HG03571 (cell line): ENCODE measurements around the gene ACTR1B.
"Not testable (repeated sequence)": the region's sequence is repeated elsewhere in the genome, so short reads cannot be mapped to it uniquely, and the experiment has no call there.

Source experiments
- ATAC-seq: cut with Tn5 transposase; IDR thresholded peaks from one replicate; pipeline ENCODE4 v1.9.1; 2021; ENCODE audit not compliant: unreplicated experiment

The ACTR1B gene

GRCh38 chr2:97691166-97691565 lies 27.3 kb upstream of the ACTR1B start:
- no peak for ATAC-seq

GRCh38 chr2:97688062-97688827 lies 24.4 kb upstream of the ACTR1B start:
- ATAC-seq = no peak

- ATAC-seq = not testable (repeated sequence)
Observed at GRCh38 chr2:97687235-97687634, 23.4 kb upstream of the ACTR1B start.

GRCh38 chr2:97678298-97678697 lies 14.5 kb upstream of the ACTR1B start:
- no peak for ATAC-seq

- no peak for ATAC-seq
Observed at GRCh38 chr2:97677480-97677879, 13.6 kb upstream of the ACTR1B start.

GRCh38 chr2:97676620-97677019 lies 12.8 kb upstream of the ACTR1B start:
- ATAC-seq = no peak

- no peak for ATAC-seq
Observed at GRCh38 chr2:97675430-97676113, 11.7 kb upstream of the ACTR1B start.

- ATAC-seq = no peak
Observed at GRCh38 chr2:97673915-97674283, 10.1 kb upstream of the ACTR1B start.

GRCh38 chr2:97673182-97673914 lies 9.5 kb upstream of the ACTR1B start:
- no peak for ATAC-seq

GRCh38 chr2:97672606-97673140 lies 8.8 kb upstream of the ACTR1B start:
- not testable (repeated sequence) for ATAC-seq

GRCh38 chr2:97671526-97671925 lies 7.7 kb upstream of the ACTR1B start:
- no peak for ATAC-seq

GRCh38 chr2:97670471-97670870 lies 6.6 kb upstream of the ACTR1B start:
- ATAC-seq = no peak

GRCh38 chr2:97669448-97669847 lies 5.6 kb upstream of the ACTR1B start, which contains the start of gene C2orf92:
C2orf92 (plus strand) TSS chr2:97669713; CDS start chr2:97669789, 76 bp downstream.
- ATAC-seq = no peak

GRCh38 chr2:97664636-97664970 lies 759 bp upstream of the ACTR1B start:
- ATAC-seq = no peak

- no peak for ATAC-seq
Observed at GRCh38 chr2:97663626-97663961, 250 bp downstream of the ACTR1B start.

- peak; percentile 38 for ATAC-seq
Observed at GRCh38 chr2:97662895-97663625, 784 bp downstream of the ACTR1B start.

GRCh38 chr2:97662386-97662894 lies 1.4 kb downstream of the ACTR1B start:
- no peak for ATAC-seq

- ATAC-seq = no peak
Observed at GRCh38 chr2:97661927-97662326, 1.9 kb downstream of the ACTR1B start.

GRCh38 chr2:97660775-97661389 lies 3.0 kb downstream of the ACTR1B start:
- ATAC-seq = no peak

- ATAC-seq = no peak
Observed at GRCh38 chr2:97660044-97660774, 3.6 kb downstream of the ACTR1B start.
